GM18507 (cell line): ENCODE results near the gene MCM8.

Experiments
- DNase-seq: peaks from one replicate; pipeline ENCODE4 v3.0.0; 2011; ENCODE audit warnings: low read depth; ENCODE audit not compliant: insufficient read length; ENCODE audit errors: extremely low spot score
- FAIRE-seq: peaks from 2 replicates; lab custom pipeline; 2011; peaks lifted over from hg19 to GRCh38; lab: Jason Lieb, UNC

The MCM8 gene

GRCh38 chr20:5950271-5951031, at the start of gene MCM8, which contains the start of gene TRMT6:
Gene MCM8, plus strand, starts transcription at chr20:5950652. Its CDS starts 1,364 bp downstream, at chr20:5952016.
Gene TRMT6, minus strand, starts transcription at chr20:5950533. Its CDS starts 128 bp downstream, at chr20:5950405.
- FAIRE-seq (peak; percentile 99), DNase-seq (peak; percentile 90)

- DNase-seq (no peak), FAIRE-seq (no peak)
These were observed 49.5 kb upstream of the MCM8 start for GRCh38 chr20:5900908-5901307.

- FAIRE-seq (no peak), DNase-seq (no peak)
These were observed 41.5 kb upstream of the MCM8 start for GRCh38 chr20:5908981-5909380.

GRCh38 chr20:5910186-5910585, 40.3 kb upstream of the MCM8 start:
- no peak for DNase-seq
- no peak for FAIRE-seq

- FAIRE-seq: no peak
- no peak for DNase-seq
These were observed 37.3 kb upstream of the MCM8 start for GRCh38 chr20:5913166-5913565.

- DNase-seq (no peak), FAIRE-seq (no peak)
These were observed 35.6 kb upstream of the MCM8 start for GRCh38 chr20:5914859-5915258.

- FAIRE-seq (no peak), DNase-seq (no peak)
These were observed 31.4 kb upstream of the MCM8 start for GRCh38 chr20:5918856-5919625.

- FAIRE-seq (no peak), DNase-seq (no peak)
These were observed 30.6 kb upstream of the MCM8 start for GRCh38 chr20:5919626-5920544.

- FAIRE-seq (no peak), DNase-seq (no peak)
These were observed 29.9 kb upstream of the MCM8 start for GRCh38 chr20:5920581-5920980.

- FAIRE-seq: no peak
These were observed 27.0 kb upstream of the MCM8 start for GRCh38 chr20:5923493-5923892.

GRCh38 chr20:5925551-5925950, 24.9 kb upstream of the MCM8 start:
- no peak for FAIRE-seq
- no peak for DNase-seq

More at GRCh38 chr20:5923493-5923892, 27.0 kb upstream of the MCM8 start:
- DNase-seq: no peak

GRCh38 chr20:5927749-5928462, 22.5 kb upstream of the MCM8 start:
- FAIRE-seq: no peak
- DNase-seq: no peak

GRCh38 chr20:5928836-5929715, 21.4 kb upstream of the MCM8 start:
- FAIRE-seq: no peak
- no peak for DNase-seq

- DNase-seq: no peak
- no peak for FAIRE-seq
These were observed 19.0 kb upstream of the MCM8 start for GRCh38 chr20:5931411-5931810.

GRCh38 chr20:5932796-5933195, 17.7 kb upstream of the MCM8 start:
- FAIRE-seq (no peak), DNase-seq (no peak)

- peak; percentile 79 for FAIRE-seq
These were observed 16.5 kb upstream of the MCM8 start for GRCh38 chr20:5933802-5934436.

GRCh38 chr20:5935384-5935783, 15.1 kb upstream of the MCM8 start:
- DNase-seq (no peak), FAIRE-seq (no peak)

More at GRCh38 chr20:5933802-5934436, 16.5 kb upstream of the MCM8 start:
- DNase-seq: no peak

GRCh38 chr20:5936238-5936637, 14.2 kb upstream of the MCM8 start:
- DNase-seq: no peak
- no peak for FAIRE-seq
